KOPT-K1 (cell line): Measurements from ENCODE around the gene ZDHHC14.
"Not testable (repeated sequence)": the region's sequence is repeated elsewhere in the genome, so short reads cannot be mapped to it uniquely, and the experiment has no call there.

Experiments used
- H3K27ac ChIP-seq: fragments of 200-600 bp; sonication (generic); 2 replicates; pipeline ENCODE4 v1.5.1; 2016; ENCODE audit warnings: antibody characterized with exemption, mild to moderate bottlenecking, low read depth, low read length; ENCODE audit not compliant: poor library complexity, severe bottlenecking
- H3K36me3 ChIP-seq: fragments of 200-600 bp; sonication (generic); 2 replicates; pipeline ENCODE4 v1.5.1; 2017; ENCODE audit warnings: antibody characterized with exemption, mild to moderate bottlenecking, low read length, moderate library complexity; ENCODE audit not compliant: insufficient read depth
- H3K9me3 ChIP-seq: fragments of 200-600 bp; sonication (generic); 2 replicates; pipeline ENCODE4 v1.5.1; 2017; ENCODE audit warnings: antibody characterized with exemption, low read length, mild to moderate bottlenecking; ENCODE audit not compliant: insufficient read depth, poor library complexity, severe bottlenecking

ZDHHC14 gene

DNA sequence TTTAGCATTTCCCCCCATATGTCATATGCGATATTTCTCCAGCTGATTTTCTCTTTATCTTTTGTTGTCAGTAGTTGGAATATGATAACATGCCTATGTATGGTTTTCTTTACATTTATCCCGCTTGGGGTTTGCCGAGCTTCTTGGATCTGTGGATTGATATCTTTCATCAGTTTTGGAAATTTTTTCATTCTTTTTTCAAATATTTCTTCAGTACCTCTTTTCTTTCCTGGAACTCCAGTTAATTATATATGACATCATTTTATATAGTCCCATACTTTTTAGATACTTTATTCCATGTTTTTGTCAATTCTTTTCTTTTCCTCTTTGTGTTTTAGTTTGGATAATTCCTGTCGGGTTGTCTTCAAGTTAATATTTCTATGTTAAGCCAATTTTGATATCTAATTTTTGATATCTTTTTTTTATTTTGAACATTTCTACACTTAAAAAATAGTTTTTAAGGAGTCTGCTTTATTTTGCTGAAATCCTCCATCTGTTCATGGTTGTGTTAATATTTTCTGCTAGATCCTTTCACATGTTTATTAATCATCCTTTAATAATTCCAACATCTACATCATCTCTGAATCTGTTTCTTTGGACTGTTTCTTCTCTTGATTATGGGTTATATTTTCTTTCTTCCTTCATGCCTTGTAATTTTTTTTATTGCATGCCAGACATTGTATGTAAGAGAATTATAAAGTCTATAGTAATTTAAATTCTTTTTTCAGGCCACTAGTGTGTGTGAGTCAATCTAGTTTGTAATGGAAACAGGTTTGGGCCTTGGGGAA is 9.5 kb downstream of the ZDHHC14 start:
- no peak overlapping the region for H3K27ac ChIP-seq
- no peaks in the 10 kb centered on the region for H3K36me3 ChIP-seq
- peaks cover 19% of the 10 kb centered on the region for H3K9me3 ChIP-seq

DNA sequence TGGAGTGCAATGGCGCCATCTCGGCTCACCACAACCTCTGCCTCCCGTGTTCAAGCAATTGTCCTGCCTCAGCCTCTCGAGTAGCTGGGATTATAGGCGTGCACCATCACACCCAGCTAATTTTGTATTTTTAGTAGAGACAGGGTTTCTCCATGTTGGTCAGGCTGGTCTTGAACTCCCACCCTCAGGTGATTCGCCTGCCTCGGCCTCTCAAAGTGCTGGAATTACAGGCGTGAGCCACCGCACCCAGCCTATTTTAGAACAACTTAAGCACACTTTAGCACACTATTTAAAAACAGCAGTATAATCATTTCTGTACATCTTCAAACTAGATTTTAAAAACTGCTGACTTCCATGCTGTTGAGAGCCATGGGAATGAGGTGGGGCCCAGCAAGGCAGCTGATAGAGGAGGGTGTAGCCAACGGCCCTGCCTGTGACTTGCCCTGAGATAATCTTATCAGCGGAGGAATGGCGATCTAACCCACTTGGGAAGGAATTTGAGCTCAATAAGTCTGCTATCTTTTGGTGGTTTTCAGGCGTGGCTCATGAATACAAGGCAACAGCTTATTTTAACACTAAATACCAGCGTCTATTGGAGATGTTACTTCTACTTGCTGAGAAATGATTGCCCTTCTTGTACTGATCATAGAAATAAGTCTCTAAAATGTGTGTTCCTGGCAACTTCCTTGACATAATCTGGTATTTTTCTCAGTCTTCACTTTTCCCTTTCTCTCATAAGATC is 12.1 kb downstream of the ZDHHC14 start:
- Histone ChIP-seq H3K27ac (no peak overlapping the region), H3K36me3 (no peaks in the 10 kb centered on the region), H3K9me3 (peaks cover 19% of the 10 kb centered on the region)

DNA sequence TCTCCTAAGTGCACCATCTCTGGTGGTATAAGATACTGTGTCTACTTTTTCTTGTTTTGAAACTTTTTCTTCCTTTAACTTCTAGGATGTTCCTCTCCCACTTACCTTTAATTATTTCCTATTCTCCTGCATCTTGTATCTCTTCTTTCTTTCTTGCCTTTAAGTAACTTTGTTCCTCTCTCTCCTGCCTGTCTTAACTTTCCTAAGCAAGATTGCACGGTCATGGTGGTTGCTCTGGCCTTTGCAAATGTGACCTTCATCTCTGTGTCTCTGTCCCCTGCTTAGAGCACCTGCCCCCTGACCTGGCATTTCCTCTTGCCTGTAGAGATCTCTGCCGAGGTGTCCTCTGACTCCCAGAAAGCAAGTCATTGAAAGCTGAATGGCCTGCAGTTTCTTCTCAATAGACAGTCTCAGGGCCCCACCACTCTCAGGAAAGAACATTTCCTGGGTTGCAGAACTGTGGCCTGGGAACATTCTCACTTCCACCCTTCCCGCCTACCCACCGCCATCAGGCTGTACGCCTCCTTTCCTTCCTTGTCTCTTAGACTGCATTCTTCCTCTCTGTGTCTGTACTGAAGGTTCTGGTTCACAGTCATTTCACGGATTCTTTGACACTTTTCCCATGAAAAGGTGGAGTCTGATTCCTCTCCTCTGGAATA is 12.8 kb downstream of the ZDHHC14 start:
- Histone ChIP-seq H3K27ac (no peak overlapping the region), H3K9me3 (peaks cover 19% of the 10 kb centered on the region), H3K36me3 (no peaks in the 10 kb centered on the region)

DNA sequence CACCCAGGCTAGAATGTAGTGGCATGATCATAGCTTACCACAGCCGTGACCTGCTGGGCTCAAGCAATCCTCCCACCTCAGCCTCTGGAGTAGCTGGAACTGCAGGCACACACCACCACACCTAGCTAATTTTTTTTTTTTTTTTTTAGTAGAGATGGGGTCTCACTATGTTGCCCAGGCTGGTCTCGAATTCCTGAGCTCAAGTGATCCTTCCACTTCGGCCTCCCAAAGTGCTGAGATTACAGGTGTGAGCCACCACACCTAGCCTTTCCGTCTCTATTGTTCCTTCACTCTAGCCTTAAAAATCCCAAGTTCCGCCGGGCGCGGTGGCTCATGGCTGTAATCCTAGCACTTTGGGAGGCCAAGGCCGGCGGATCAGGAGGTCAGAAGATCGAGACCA is 14.2 kb downstream of the ZDHHC14 start:
- not testable (repeated sequence) for H3K27ac ChIP-seq, H3K36me3 ChIP-seq
- H3K9me3 ChIP-seq, result peaks cover 15% of the 10 kb centered on the region

DNA sequence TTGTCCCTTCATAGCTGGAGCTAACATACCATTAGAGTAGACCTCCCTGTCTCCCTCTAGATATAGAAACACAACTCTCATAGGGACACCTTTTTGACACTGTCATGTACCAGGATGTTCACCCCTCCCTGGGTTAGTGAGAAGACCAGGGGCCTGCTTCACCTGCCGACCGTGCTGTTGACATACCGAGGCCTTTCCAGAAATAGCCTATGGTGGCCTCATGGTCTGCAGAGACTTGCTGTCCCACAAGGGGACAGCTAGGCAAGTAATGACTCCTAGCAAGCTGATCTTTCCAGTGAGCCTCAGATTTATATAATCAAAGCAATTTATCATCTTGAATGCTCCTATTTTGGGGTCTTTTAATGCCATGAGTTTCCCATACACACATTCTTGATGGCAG is 15.0 kb downstream of the ZDHHC14 start:
- H3K36me3 ChIP-seq, result no peaks in the 10 kb centered on the region
- H3K27ac ChIP-seq, result no peak overlapping the region
- peaks cover 7% of the 10 kb centered on the region for H3K9me3 ChIP-seq

DNA sequence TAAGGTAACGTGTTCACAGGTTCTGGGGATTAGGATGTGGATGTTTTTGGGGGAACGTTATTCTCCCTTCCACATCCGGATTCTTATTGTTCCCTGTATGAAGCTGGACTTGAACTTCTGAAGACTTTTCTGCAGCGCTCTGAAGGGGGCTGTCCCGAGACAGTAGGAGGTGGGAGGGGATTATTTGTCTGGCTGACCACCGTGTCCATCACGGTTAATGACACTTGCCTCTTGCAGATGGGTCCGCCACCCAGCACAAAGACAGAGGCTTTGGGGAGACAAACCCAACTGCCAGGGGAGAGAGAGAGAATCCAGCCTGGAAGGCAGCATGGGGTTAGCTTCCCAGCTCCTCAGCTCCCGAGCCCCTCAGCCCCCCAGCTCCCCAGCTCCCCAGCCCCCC is 16.7 kb downstream of the ZDHHC14 start:
- Histone ChIP-seq H3K36me3 (no peaks in the 10 kb centered on the region), H3K27ac (no peak overlapping the region), H3K9me3 (peaks cover 8% of the 10 kb centered on the region)

DNA sequence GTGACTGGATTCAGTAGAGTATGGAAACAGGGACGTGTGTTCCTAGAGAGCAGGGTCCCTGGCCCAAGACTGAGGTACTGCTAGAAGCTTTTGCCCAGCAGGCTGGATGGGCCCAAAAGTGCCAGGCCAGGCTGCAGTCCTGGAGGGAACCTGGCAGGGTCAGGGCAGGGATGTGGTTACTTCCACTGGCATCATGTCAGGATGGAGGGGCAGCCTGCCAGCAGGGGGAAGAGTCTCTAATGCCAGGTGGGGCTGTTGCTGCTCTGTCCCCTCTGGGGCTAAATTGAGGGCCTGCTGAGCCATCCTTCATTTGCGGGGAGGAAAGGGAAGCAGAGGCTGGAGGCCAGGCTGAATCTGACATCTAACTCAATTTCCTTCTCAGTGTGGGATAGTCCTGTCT is 17.2 kb downstream of the ZDHHC14 start:
- H3K36me3 ChIP-seq, result no peaks in the 10 kb centered on the region
- peaks cover 8% of the 10 kb centered on the region for H3K9me3 ChIP-seq
- no peak overlapping the region for H3K27ac ChIP-seq

DNA sequence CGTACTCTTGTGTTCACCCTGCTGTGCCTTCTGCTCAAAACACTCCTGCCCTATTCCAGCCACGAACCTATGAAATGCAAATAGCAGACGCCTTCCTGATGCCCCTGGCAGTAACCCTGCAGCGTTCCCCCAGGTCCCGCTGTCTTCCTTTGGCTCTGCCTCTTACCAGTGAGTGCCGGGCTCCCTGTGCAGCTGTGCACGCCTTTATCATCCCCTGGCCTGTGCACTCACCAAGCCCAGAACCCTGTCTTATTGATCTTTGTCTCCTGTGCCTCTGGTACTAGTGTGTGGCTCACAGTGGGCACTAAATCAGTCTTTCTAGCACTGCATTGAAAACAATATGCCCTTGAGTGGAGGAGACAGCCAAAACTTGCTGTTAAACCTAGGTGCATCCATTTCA is 19.7 kb downstream of the ZDHHC14 start:
- Histone ChIP-seq H3K36me3 (no peaks in the 10 kb centered on the region), H3K9me3 (peaks cover 8% of the 10 kb centered on the region), H3K27ac (no peak overlapping the region)

DNA sequence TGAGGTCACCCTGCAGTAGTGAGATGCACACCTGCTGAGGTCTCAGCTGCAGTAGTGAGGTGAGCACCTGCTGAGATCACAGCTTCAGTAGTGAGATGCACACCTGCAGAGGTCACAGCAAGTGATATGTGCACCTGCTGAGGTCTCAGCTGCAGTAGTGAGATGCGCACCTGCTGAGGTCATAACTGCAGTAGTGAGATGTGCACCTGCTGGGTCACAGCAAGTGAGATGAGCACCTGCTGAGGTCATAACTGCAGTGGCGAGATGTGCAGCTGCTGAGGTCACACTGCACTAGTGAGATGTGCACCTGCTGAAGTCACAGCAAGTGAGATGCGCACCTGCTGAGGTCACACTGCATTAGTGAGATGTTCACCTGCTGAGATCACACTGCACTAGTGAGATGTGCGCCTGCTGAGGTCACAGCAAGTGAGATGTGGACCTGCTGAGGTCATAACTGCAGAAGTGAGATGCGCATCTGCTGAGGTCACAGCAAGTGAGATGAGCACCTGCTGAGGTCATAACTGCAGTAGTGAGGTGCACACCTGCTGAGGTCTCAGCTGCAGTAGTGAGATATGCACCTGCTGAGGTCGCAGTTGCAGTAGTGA is 20.8 kb downstream of the ZDHHC14 start:
- Histone ChIP-seq H3K9me3 (peaks cover 8% of the 10 kb centered on the region), H3K36me3 (no peaks in the 10 kb centered on the region), H3K27ac (no peak overlapping the region)

DNA sequence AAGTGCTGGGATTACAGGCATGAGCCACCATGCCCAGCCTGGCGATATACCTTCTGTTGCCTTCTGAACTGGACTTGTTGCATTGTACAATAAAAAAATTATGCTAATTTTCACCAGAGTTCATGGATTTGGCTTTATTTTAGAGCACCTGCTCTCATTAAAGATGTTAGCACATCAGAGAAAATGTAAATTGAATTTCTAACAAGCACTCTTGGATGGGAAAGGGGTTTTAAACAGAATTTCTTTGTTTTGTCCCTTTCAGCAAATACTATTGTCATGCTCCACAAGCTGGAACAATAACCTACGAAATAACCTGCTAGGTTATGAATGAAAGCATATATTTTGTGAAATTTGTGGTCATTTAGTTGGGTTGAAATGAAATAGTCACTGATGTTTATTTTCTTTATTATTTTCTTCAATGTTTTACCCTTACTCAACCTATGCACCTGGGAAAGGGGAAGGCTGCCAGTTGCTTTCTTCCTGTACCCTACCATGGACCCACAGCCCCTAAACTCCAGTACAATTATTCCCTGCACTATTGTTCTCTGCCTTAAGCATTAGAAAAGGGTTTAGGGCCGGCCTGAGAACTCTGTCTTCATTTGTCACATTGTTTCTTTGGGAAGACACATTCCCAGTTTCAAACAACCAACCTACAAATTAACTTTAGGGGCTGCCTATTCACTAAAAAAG is 22.2 kb downstream of the ZDHHC14 start:
- no peak overlapping the region for H3K27ac ChIP-seq
- H3K36me3 ChIP-seq, result no peaks in the 10 kb centered on the region
- peaks cover 8% of the 10 kb centered on the region for H3K9me3 ChIP-seq

DNA sequence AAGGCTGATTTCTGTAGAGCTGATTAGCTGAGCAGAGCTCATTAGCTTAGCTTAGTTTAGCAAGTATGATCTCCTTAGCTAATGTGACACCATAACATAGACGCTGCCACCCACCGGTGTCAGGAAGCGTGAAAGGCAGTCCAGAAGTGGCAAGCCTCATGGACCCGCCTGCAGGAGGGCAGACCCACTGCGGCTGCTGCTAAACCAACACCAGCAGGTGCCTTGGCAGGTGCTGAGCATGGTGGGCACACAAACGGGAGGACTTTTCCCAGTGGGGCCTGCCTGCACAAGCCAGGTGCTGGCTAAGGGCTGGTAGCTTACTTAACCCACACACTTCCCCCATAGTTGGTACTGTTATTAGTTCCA is 22.7 kb downstream of the ZDHHC14 start:
- no peaks in the 10 kb centered on the region for H3K36me3 ChIP-seq
- H3K27ac ChIP-seq, result no peak overlapping the region
- H3K9me3 ChIP-seq, result peaks cover 8% of the 10 kb centered on the region

DNA sequence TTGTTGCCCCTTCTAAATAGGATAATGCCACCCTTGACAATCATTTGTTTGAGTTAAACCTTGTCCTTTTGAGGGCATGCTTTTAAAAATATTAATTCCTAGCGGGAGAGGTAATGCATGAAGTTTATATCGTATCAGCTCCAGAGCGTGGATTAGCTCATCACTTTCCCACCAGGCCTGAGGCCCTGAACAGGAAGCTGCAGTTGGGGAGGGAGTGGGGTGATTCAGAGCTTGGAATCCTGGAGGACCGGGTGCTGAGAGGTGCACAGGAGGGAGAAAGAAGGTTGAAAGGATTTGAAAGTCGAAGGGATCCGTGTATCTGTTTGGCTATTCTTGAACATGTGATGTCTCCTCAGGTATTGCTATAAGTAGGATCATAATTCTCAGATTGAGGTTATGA is 25.0 kb downstream of the ZDHHC14 start:
- peaks cover 8% of the 10 kb centered on the region for H3K9me3 ChIP-seq
- H3K27ac ChIP-seq, result no peak overlapping the region
- H3K36me3 ChIP-seq, result no peaks in the 10 kb centered on the region

DNA sequence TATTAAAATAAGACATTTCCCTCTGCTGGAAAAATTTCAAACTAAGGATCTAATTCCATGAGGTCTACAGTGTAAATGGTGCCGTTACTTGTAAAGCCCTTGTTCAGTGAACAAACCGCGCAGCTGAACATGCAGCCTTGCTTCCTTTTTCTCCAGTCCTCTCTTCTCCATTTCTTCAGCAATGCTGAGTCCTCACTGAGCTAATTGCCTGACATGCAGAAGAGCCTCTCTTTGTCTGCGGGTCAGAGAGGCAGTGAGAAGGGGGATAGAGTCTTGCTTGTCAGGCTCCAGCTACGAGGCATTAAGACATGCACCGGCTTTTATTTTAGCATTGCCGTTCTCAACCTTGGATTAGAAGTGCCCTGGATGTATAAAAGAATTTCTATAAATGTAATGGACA is 25.7 kb downstream of the ZDHHC14 start:
- H3K27ac ChIP-seq, result no peak overlapping the region
- peaks cover 3% of the 10 kb centered on the region for H3K9me3 ChIP-seq
- no peaks in the 10 kb centered on the region for H3K36me3 ChIP-seq

DNA sequence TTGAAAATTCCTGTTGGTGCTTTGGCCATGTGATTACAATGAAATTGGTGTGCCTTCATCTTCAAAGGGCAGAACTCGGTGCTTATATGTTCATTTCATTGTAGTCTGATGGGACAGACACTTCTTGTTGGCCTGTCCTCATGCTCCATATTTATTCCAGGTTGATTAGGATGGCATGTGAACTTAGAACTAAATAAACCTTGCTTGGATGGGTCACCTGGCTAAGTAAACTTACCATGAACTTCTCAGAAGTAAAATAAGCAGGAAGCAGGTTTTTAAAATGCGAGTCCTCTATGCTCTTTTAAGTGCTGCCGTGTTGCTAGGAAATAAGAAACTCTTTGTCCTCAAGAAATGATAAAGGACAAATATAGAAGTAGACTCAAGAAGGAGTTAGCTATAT is 26.7 kb downstream of the ZDHHC14 start:
- Histone ChIP-seq H3K36me3 (no peaks in the 10 kb centered on the region), H3K9me3 (no peaks in the 10 kb centered on the region), H3K27ac (no peak overlapping the region)

DNA sequence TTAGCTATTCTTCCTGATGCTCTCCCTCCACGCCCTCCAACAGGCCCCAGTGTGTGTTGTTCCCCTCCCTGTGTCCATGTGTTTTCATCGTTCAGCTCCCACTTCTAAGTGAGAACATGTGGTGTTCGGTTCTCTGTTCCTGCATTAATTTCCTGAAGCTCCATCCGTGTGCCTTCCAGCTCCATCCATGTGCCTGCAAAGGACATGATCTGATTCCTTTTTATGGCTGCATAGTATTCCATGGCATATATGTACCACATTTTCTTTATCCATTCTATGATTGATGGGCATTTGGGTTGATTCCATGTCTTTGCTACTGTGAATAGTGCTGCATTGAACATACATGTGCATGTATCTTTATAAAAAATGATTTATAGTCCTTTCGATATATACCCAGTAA is 27.4 kb downstream of the ZDHHC14 start:
- H3K36me3 ChIP-seq, H3K27ac ChIP-seq, H3K9me3 ChIP-seq: not testable (repeated sequence)
